Measurements from ENCODE around the gene CAPN7.

GRCh38 chr3:15199493-15200105, 6.4 kb upstream of the CAPN7 start:
- TF ChIP-seq CTCF (IDR thresholded peaks at IDR 0.05 in 8 of 11, conservative IDR thresholded peaks at IDR 0.05 in 3 of 11) (no peak), POLR2A (IDR thresholded peaks at IDR 0.05) (no peak)
